ENCODE data around the gene SPON2.

SPON2 gene

DNA sequence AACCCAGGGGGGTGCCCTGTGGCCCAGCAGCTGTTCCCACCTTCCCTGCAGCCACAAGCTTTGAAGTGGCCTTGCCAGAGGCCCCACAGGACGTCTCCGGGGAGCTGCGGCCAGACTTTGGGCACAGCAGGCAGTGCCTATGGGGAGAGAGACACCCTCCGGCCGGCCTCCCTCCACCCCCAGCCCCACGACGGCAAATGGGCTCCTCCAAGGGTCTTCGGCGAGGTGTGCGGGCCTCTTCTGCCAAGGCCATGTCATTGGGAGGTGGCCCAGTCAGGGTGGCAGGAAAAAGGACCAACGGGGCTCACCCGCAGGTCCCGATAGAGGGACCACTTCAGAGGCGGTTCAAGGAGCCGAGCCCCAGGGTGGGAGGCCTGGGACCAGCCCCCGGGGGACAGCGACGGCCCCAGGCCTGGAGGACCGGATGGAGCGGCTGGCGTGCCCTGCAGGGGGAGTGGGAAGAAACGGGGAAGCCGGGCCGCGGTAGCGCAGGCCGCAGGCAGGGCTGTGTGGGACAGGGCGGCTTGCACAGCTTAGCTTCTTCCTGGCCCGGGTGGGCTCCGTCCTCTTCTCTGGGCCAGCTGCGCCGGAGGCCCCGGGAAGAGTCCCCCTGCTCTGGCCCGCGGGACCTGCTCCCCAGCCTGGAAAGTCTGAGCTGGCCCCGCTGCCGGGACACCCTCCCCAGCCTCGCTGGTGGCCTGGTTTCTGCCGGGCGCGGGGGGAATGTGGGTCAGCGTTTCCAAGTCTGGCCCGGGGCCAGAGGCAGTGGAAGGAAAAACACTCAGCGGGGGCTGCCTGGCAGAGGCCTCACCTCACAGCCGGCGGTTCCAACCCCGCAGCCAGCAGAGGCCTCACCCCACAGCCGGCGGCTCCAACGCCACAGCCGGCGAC, 21.9 kb upstream of the SPON2 start:
- DNase-seq: no peak

DNA sequence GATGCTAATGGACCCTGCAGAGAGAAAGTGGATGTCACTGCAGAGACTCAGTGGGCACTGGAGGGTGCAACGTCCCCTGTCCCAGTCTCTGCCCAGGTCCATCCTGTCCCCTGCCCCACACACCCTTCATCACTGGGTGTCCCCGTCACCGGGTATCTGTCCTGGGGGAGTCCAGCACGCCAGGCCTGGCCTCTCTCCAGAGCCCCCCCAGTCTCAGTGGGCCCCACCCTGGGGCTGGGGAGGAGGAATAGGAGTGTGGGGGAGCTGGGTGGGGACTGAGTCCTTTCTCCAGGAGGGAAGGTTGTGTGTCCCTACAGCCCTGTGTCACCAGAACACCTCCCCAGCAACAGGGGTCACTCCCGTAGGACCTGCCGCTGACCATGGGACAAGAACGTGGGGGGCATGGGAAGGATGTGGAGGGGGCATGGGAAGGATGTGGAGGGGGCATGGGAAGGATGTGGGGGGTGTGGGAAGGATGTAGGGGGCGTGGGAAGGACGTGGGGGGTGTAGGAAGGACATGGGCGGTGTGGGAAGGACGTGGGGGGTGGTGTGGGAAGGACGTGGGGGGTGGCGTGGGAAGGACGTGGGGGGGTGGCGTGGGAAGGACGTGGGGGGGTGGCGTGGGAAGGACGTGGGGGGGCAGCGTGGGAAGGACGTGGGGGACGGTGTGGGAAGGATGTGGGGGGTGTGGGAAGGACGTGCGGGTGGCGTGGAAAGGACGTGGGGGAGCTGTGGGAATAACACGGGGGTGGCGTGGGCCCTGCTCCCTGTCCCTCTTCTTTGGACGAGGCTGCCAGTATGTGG, 21.0 kb upstream of the SPON2 start:
- no peak for DNase-seq

DNA sequence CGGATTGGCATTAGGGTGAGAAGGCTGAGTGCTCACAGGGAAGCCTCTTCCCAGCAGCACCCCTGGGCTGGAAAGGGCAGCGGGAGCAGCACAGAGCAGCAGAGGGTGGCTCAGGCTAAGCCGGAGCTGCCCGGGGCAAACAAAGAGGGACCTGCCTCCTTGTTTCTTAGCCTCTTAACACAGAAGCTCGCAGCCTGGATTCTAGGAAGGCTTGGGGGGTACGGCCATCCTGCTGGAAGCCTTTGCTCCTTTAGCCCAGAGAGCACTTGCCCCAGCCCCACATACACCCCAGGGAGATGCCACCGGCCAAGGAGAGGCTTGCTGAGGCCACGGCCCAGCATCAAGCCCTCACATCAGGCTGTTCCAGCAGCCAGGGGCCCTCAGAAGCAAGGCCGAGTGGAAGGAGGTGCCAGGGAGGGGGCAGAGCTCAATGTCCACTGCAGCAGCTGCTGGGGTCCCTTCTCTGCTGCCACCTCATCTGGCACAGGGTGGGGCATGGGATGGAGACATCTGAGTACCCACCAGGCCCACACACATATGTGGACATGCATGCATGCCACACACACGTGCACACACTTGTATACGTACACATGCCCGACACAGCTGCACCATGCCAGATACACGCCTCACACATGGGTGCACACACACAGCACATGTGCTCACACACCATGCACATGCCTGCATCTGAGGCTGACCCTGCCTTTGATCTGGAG, 20.3 kb upstream of the SPON2 start:
- DNase-seq: no peak

DNA sequence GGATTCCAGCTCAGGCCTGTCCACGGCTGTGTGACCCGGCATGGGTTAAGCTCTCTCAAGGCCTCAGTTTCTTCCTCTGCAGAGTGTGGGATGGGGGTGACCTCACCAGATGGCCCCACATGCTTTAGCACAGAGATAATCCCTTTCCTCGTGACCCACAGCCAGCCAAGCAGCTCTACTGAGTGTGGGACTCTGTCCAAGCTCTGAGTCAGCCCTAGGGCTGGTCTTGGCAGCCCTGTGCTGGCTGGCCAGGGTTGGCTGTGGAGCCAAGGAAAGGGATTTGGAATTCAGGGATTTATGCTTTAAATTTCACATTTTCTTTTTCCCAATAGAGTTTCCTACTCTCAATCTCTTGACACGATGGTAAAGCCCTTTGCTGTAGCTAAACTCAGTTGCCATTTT, 19.7 kb upstream of the SPON2 start:
- no peak for DNase-seq

DNA sequence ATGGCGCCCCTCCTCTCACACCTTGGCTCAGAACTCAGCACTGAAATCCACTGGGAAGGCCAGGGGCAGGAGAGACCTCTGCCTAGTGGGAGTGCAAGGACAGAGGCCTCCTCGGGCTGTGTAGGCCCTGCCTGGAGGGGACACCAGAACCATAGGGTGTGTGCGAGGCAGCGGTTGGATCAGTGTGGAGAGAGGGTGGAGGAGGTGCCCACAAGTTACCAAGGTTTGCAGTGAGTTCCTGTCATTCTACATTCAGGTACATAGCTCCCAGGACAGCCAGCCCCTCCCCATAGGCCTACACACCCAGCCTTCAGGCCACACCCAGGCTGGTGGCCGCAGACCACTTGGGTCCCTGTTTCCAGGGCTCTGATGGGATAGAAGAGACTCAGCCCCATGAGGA, 19.2 kb upstream of the SPON2 start:
- no peak for DNase-seq

DNA sequence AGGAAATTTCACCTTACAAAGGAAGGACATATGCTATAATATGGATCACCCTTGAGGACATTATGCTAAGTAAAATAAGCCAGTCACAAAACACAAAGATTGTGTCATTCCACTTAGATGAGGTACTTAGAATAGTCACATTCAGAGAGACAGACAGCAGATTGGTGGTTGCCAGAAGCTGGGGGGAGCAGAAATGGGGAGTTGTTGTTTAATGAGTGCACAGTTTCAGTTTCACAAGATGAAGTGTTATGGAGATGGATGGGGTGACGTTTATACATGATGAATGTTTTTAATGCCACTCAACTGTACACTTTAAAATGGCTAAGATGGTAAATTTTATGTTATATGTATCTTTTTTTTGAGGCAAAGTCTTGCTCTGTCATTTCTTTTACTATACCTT, 14.8 kb upstream of the SPON2 start:
- DNase-seq: no peak

DNA sequence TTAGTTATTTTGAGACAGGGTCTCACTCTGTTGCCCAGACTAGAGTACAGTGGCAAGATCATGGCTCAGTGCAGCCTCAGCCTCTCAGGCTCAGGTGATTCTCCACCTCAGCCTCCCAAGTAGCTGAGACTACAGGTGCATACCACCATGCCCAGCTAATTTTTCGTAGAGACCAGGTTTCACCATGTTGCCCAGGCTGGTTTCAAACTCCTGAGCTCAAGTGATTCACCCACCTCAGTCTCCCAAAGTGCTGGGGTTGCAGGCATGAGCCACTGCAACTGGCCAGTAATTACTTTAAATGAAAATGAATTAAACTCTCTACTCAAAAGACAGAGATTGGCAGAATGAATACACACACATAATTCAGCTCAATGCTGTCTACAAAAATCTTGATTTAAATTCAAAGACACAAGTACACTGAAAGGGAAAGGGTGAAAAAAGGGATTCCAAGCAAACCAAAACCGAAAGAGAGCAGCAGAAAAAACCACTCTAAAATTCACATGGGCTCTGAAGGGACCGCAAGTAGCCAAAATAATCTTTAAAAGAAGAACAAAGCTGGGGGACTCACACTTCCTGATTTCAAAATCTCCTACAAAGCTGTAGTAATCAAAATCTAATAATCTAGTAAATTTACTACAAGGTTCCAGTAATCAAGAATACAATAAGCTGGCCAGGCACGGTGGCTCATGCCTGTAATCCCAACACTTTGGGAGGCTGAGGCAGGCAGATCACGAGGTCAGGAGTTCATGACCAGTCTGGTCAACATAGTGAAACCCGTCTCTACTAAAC, 11.8 kb upstream of the SPON2 start:
- no peak for DNase-seq

DNA sequence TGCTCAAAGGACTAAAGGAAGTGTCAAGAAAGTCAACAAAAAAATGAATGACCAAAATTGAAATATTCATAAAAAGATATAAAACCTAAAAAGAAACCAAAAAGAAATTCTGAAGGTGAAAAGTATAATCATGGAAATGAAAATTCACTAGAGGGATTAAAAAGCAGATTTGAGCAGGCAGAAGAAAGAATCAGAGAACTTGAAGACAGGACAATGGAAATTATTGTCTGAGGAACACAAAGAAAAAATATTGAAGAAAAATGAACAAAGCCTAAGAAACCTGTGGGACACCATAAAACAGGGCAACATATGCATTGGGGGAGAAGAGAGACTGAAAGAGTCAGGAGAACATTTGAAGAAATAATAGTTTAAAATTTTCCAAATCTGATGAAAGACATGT, 9.9 kb upstream of the SPON2 start:
- no peak for DNase-seq

DNA sequence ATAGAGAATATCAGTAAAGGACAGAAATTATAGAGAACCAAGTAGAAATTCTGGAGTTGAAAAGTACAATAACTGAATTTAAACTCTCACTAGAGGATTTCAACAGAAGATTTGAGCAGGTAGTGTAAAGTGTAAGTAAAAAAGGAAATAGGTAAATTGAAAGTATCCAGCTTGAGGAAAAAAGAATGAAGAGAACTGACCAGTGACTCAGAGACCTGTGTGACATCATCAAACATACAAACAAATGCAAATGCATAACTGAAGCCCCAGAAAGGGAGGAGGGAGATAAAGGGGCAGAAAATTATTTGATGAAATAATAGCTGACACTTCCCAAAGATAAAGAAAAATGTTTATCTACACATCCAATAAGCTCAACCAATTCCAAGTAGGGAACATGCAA, 8.3 kb upstream of the SPON2 start:
- no peak for DNase-seq

DNA sequence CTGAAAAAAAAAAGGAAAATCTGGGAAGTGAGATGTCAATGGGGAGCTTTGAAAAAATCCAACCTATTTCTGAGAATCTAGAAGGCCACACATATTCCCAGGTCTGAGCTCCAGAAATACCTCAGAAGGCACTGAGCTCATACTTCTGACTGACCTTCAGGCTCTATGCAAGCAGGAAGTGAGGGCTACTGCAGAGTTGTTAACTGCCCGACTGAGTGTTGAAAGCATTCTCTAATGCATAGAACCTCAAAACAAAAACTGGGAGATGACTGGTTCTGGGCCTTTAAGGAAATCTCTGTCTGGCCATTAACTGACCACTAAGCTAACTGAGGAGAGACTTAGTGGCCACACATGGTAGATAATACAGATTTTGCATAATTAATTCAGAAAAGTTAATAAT, 7.6 kb upstream of the SPON2 start:
- DNase-seq: no peak

DNA sequence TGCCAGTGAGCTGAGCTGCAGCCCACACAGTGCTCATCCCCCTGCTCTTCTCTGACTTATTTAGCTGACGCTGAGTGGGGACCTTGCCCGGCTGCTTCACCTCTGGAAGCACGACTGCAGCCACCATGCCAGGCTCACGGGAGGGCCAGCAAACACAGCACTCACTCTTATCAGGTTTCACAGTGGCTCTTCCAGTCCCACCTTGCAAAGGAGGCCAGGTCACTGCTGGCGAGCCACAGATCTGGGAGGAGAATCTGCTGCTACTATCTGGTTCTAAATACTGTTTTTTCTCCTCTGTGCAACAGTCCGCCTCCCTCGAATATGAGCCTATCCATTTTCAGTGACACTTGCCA, 6.7 kb upstream of the SPON2 start:
- DNase-seq: no peak

DNA sequence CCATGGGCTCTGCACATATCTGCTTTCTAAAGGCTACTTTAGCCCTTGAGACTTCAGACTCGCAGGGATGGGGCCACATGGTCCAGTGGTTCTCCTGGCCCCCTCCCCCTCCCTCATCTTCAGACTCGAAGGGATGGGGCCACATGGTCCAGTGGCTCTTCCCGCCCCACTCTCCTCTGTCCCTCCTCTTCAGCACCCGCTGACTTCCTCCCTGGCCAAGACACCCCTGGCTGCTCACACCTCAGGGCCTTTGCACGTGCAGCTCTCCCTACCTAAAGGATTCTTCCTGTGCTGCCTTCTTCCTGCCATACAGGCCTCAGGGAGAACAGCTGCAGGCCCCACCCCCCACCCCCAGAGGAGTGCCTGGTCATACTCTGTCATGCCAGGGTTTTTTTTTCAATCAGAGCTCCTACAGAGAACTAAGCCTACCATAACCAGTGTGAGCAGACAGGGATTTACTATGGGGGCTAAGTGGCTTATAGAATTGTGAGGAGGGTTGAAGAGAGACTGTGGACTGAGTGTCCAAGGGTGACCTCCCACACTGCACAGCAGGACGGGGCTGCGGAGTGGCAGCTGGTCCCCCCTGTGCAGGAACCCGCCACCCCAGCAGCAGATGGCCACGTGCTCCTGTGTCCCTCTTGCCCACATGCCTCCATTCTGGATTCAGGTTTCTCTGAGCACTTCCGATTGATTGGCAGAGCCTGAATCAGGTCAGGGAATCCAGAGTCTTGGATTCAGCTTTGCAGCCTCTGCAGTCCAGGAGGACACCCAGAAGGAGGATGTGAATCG, 6.1 kb upstream of the SPON2 start:
- no peak for DNase-seq

DNA sequence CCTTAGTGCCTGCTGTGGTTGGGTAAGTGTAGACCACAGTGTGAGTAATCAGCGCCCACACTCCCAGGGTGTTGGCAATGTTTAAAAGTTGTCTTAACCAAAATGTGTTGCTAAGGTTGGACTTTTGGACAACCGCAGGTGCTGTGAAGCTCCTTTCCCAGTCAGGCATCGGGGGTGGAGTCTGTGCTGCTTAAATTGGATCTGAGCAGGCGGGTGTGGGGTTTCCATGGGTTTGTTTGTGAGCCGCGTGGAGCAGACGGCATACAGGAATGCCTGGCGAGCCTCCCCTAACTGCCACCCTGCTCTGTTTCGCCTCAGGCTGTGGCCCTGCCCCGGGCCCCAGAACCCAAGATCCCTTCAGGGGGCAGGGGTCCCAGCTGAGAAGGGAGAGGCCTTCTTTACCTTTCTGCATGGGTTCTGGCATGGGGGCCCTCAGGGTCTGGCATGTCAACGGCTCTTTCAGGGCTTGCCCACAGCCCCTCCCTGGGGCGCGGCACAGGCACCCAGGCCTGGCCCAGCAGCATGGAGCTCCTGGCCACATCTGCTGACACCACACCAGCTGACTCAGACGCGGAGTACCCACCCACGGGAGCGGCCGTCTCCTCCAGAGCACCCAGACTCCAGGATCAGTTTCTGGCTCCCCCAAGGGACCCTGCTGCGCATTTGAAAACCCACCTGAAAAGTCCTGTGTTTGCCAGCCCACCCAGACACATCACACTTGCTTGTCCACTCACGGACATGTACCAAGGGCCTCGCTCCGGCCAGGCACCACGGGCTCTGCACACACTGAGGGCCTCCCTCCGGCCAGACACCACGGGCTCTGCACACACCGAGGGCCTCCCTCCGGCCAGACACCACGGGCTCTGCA, 5.1 kb upstream of the SPON2 start:
- no peak for DNase-seq

DNA sequence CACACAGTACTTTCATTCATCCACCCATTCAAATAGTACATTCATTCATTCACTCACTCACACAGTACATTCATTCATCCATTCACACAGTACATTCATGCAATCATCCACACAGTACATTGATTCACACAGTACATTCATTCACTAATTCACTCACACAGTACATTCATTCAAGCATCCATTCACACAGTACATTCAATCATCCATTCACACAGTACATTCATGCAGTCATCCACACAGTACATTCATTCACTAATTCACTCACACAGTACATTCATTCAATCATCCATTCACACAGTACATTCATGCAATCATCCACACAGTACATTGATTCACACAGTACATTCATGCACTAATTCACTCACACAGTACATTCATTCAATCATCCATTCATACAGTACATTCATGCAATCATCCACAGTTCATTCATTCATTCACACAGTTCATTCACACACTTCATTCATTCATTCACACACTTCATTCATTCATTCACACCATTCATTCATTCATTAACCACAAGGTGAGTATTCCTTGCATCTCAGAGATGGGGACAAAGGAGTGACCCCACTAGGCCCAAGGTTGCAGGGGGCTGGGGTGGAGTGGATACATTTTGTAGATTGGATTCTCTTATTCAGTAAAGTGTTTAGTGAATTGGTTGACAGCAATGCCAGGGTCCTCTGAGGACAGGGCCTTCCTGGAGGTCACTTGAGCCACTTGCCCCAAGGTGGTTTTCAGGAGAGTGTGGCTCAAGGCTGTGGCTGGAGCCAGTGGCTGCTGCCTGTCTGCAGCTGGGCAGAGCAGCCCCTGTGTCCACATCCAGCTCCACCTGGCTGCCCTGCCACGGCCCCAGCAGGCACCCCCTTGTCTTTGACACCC, 4.3 kb upstream of the SPON2 start:
- no peak for DNase-seq

DNA sequence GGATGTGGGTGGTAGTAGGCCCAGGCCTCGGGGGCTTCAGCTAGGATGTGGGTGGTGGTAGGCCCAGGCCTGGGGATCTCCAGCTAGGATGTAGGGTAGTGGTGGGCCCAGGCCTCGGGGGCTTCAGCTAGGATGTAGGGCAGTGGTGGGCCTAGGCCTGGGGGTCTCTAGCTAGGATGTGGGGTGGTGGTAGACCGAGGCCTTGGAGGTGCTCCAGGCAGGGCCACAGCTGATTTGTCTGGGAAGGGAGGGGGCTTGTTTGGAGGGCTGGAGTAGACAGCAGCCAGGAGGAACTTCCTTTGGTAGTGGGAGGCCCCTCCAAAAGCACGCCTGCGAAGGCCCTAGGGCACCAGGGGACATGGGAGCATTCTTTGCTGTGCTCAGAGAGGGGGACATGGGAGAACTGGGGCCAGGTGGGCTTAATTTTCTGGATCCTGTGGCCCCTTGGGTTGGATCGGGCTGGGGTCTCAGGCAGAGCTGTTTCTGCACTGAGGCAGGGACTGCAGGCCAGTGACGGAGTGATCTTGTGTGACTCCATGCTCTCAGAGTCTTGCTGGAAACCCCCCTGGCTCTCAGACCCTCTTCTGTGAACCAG, 3.3 kb upstream of the SPON2 start:
- no peak for DNase-seq

DNA sequence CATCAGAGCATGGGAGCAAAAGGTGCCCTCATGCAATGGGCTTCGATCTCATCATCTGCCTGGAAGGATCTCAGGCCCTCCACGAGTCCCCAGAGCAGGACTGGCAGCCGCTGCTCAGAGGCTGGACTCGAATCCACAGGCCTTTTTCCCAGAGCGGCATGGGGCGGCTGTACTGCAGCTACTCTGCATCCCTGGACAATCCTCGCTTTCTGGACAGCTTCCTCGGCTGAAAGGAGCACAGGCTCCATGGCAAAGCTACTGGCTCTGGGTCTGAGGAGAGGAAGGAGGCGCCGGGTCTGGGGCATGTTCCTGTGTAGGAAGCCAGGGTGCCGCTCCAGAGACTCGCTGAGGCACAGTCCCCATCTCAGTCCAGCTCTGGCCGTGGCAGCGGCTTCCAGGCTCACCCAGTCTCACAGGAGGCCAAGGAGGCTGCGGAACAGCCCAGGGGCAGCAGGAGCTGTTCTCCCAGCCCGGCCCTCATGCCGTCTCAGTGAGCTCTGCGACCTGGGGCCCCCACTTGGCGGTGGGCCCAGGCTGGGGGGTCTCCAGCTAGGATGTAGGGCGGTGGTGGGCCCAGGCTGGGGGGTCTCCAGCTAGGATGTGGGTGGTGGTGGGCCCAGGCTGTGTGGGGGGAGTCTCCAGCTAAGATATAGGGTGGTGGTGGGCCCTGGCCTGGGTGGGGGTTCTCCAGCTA, 2.7 kb upstream of the SPON2 start:
- no peak for DNase-seq

DNA sequence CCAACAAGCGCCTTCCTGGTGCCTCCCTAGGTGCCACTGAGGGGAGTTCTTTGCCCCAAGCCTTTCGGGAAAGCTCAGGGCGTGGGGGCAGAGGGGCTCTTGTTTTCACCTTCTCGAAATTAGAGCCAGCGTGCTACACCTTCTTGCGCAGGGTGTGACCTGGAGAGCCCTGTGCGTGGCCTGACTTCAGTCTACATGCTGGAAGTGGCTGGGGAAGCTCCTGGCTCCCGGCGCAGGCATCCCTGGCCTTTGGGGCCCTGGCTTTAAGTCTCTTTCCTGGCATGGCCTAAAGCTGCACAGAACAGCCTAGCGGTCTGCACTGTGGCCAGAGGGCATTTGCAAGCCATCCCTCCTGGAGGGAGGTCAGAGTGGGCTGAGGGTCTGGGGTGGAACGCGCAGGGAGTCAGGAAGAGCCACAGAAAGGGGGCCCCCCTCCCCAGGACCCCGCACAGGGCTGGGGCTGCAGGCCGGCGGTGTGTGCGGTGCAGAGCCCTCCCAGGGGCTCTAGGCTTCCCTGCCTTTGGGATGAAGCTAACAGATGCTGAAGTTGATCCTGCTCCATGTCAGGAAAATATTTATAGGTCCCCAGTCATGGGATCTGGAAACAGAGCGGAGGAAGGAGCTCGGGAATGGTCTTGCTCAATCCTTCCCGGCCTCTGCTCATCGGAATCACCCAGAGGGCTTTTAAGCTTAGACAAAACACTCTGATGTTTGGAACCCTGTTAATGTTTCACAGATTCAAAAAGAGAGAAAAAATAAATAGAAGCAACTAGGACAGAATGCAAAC, 781 bp upstream of the SPON2 start:
- no peak for DNase-seq

Measured in effector CD4-positive, alpha-beta T cell (primary cell).